Measurements from ENCODE around the gene ADGRF4.
"Not testable (repeated sequence)": the region's sequence is repeated elsewhere in the genome, so short reads cannot be mapped to it uniquely, and the experiment has no call there.

The ADGRF4 gene

DNA sequence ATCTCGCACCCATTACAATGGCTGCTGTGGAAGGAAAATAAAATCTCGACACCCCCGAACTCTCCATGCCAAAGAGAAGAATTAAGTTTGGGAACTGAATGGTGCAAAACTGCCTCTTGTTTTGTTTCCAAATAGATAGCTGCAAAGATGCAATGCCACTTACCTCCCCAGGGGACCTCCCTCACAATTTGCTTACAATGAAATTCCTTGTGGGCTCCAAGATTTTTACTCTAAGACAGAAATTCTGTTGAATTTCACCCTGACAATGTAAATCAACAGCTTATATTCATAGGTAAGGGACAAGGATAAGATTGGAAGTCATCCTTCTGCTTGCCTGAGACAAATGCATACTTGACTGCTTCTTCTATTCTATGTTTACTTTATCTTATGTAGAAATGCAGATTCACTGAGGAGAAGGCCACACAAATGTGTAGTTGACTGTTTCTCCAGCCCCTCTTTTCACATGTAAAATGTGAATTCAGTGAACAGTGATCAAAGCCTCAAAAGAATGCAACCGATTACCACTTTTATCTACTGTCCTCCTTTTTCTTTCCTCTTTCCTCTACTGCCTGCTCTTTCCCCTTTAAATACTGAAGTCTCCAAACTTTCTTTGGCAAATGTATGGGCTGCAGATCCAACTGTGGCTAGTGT lies 36.6 kb downstream of the ADGRF4 start:
- no peak for DNase-seq (ENCODE audit: low read depth in 2 of 2)

DNA sequence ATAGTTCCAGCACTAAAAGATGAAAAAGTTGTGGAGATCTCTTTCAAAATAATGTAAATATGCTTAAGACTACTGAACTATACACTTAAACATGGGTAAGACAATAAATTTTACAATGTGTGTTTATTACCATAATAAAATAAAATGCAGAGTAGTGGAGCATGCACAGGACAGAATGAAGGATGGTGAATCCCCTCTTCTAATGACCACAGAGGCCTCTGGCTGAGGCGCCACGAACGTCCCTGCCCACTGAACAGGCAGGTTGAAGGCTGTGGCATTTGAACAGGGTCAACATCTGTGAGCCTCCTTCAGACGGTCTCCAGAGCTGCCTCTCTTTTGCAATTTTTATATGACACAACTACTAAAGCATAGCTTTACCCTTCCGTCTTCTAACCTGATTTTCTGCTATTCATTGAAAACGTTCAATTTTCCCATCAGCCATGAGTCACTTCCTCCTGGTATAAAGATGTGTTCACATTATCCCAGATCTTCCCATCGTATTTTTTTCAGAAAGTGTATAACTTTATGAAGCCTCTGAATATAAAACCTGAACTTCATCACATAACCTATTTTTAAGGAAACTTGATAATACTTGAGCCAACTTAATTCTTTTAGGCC lies 37.8 kb downstream of the ADGRF4 start:
- no peak for DNase-seq (ENCODE audit: low read depth in 2 of 2)

DNA sequence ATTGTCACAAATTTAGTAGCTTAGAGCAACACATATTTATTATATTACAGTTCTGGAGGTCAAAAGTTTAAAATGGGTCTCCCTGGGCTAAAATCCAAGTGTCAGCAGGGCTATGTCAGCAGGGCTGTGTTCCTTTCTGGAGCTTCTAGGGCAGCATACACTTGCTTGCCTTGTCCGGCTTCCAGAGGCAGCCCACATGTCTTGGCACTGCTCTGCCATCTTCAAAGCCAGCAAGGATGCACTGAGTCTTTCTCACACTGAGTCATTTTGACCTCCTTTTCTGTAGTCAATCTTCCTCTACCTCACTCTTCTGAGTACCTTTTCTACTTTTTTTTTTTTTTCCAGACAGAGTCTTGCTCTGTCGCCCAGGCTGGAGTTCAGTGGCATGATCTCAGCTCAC lies 39.0 kb downstream of the ADGRF4 start:
- no peak for DNase-seq (ENCODE audit: low read depth in 2 of 2)

DNA sequence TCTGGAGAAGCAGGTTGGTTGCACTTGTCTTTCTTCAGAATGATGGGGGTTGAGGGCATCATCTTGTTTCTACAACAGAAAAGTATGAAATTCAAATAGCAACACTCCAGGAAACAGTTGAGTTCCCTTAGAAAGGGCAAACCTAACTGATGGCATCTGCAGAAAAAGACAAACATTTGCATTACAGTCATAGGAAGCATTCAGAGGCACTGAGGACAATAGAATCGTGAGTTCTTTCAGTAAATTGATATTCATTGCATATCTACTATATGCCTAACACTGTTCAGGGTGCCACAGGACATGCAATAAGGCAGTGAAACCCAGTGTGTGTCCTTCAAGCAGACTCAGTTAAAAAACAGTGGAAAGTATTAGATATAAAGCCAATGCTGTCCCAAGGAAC lies 42.3 kb downstream of the ADGRF4 start:
- DNase-seq (ENCODE audit: low read depth in 2 of 2), result no peak

DNA sequence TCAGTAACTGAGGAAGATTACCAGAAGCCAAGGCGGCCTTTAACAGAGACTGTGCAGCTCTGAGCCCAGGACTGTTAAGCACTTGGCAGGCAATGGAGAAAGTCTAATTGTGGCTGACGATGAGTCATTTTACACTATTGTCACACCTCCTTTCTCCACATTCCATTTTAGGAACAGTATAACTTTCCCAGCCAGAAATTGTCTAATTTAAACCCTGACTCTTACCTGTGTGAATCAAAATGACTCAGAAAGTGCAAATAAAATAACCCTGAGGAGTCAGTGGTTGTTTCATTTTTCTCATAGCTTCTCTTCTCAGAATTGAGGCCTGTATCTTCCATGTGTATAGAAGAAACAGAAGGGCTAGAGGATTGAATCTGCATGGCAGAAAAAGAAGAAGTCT lies 43.4 kb downstream of the ADGRF4 start:
- no peak for DNase-seq (ENCODE audit: low read depth in 2 of 2)

DNA sequence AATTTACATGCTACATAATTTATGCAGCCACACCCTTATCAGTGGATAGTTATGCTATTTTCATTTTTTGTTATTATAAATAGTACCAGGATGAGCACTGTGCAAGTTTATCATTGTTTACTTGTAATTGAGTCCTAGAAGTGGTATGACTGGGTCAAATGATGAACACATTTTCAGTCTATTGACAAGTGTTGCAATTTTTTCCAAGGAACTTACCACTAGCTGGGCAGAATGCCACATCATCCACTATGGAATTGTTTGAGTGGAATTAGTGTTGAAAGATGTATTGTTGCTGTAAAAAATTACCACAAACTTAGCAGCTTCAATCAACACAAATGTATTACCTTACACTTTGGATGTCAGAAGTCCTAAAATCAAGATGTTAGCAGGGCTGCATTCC lies 45.4 kb downstream of the ADGRF4 start:
- no peak for DNase-seq (ENCODE audit: low read depth in 2 of 2)

DNA sequence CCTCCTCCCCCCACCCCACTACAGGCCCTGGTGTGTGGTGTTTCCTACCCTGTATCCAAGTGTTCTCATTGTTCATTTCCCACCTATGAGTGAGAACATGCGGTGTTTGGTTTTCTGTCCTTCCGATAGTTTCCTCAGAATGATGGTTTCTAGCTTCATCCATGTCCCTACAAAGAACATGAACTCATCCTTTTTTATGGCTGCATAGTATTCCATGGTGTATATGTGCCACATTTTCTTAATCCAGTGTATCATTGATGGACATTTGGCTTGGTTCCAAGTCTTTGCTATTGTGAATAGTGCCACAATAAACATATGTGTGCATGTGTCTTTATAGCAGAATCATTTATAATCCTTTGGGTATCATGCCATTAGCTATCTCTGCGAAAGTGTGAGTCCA lies 46.9 kb downstream of the ADGRF4 start:
- DNase-seq (ENCODE audit: low read depth in 2 of 2), result not testable (repeated sequence)

DNA sequence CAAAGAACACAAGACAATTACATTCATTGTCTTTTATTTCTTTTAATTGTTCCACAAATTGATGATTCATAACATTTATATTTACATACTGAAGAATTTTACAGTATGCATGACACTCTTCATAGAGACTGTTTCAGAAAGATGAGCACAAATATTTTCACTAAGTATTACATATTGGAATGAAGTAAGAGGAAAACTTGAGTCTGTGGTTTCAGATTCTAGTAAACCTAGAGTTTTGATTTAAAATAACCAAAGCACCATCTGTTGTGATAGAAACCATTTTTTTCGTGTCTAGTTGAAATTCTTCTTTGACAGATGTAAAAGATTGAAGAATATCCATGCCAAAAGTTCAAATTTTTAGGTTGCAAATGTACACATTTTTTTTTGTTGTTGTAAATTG lies 51.4 kb downstream of the ADGRF4 start:
- DNase-seq (ENCODE audit: low read depth in 2 of 2), result no peak

DNA sequence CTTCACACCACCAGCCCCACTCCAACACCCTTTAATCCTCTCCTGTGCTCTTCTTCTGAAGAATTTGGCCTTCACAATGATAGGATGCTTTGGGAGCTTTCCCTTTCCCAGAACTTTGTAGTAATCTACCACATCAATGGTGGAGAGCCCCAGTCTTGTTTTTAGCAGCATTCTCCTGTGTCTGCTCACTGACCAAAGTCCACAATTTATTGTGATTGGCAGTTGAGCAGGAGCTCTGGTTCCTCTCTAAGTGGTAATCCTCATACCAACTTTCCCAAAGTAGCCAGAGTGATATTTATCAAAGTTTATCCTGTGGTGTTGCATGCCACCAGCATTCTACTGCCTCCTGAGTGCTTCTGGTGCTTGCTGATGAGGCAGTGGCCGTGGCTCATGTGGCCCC lies 54.4 kb downstream of the ADGRF4 start:
- DNase-seq (ENCODE audit: low read depth in 2 of 2), result no peak

DNA sequence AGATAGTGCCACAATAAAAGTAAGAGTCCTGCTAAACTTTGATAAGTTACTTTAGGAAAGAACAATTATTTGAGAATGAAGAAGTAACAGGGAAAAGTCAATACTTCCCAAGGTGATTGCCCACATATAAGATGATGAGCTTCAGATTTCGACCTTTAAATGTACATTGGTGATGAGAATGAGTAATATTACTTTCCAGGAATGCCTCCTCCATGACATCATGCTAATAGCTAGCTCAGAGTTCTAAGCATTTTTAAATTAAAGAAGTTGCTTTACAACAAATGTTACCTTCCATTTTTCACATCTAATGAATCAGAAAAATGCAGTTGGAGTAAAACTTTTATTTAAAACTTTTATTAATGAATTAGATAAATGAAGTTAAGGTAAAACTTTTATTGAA lies 61.0 kb downstream of the ADGRF4 start:
- DNase-seq (ENCODE audit: low read depth in 2 of 2), result no peak

DNA sequence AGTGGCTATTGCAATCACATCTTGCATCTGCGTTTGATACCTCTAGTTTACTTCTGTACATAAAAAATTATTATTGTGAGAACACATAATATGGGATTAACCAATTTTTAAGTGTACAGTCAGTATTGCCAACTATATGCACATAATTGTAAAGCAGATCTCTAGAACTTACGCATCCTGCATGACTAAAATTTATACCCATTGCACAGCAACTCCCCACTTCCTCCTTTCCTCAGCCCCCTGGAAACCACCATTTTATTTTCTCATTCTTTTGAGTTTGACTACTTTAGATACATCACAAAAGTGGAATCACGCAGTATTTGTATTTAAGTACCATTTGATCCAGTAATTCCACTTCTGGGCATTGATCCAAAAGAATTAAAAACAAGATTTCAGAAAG lies 64.1 kb downstream of the ADGRF4 start:
- no peak for DNase-seq (ENCODE audit: low read depth in 2 of 2)

DNA sequence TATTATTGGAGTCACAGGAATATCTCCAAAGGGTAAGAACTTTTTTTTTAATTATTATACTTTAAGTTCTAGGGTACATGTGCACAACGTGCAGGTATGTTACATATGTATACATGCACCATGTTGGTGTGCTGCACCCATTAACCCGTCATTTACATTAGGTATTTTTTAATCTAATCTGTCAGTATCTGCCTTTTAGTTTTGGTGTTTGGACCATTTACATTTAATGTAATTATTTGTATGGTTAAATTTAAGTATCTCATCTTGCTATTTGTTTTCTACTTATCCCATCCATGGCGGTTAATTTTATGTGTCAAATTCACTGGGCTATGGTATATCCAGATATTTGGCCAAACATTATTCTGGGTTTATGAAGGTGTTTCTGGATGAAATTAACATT lies 68.1 kb downstream of the ADGRF4 start:
- DNase-seq (ENCODE audit: low read depth in 2 of 2), result no peak

DNA sequence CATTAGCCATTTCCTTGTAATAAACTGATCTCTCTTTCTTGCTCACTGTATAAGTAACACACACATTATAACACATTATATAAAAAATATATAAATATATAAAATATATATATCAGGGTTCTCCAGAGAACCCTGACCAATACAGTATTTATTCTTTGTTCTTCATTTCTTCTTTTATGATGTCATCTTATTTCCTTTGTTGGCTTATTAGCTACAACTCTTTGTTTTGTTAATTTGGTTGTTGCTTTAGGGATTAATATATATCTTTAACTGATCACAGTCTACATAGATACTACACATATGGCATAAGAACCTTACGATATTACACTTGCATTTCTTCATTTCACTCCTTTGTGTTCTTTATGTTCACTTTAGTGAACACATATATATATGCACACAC lies 68.7 kb downstream of the ADGRF4 start:
- DNase-seq (ENCODE audit: low read depth in 2 of 2), result no peak

DNA sequence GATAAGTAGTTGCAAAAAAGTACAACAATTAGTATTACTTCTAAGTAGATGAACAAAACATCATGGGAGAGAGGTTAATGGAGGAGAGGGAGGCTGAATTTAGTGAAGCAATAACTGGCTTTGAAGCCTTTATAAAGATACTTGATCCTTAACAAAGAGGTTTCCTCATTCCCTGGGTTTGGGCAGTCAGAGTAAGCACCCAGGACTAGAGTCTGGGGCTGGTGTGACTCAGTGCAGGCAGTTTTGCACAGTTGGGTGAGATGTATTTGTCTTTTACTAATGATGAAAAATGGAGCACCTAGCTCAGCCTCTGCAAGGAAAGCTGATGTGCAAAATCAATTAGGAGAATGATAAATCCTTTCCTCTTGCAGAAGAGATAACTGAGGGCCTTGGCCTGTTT lies 71.6 kb downstream of the ADGRF4 start:
- no peak for DNase-seq (ENCODE audit: low read depth in 2 of 2)
